Measurements from ENCODE around the gene NTRK3. TPM values are rescaled to one million over a fixed set of nuclear protein-coding genes. Genes with fewer than 3 reads are reported as not detected.

NTRK3 gene
- total RNA-seq, 1 experiment from 2014 or later: not detected

DNA sequence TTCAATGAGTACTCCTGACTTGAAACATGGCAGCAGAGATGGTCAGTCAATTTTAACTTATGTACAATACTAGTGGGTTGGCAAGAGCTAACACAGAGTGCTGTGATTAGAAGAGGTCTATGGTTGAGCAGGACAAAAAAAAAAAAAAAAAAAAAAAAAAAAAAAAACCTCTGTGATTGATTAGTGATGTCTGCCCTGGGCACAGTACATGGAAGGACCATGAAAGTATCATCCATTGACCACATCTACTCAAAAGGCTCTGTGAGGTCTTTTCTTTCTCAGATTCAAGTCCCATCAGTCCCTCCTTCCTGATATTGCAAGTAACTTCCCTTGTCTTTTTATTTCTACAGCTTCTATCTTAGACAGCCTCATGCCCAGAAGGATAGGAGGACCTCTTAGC, 59.6 kb downstream of the NTRK3 start:
- Histone ChIP-seq H3K36me3 (ENCODE audit: low read depth) (no peaks in the 10 kb centered on the region), H4K20me1 (ENCODE audit: insufficient read depth) (no peaks in the 10 kb centered on the region), H3K9me2 (ENCODE audit: insufficient read depth) (no peaks in the 10 kb centered on the region), H3K4me3 (no peak overlapping the region), H3K4me1 (replicated peaks; ENCODE audit: insufficient read depth) (no peaks in the 10 kb centered on the region), H3K79me2 (ENCODE audit: low read depth) (no peaks in the 10 kb centered on the region), H3K27ac (no peak overlapping the region), H3K9me3 (ENCODE audit: insufficient read depth, low read depth) (no peaks in the 10 kb centered on the region), H3K4me2 (no peak overlapping the region), H3F3A (ENCODE audit: insufficient read depth, low read depth) (no peaks in the 10 kb centered on the region), H3K27me3 (ENCODE audit: insufficient read depth, low read depth) (no peaks in the 10 kb centered on the region), H2AFZ (no peak overlapping the region)
- no TSS peak for BruUV-seq (replicated peaks)
- TF ChIP-seq, protein P1, sequence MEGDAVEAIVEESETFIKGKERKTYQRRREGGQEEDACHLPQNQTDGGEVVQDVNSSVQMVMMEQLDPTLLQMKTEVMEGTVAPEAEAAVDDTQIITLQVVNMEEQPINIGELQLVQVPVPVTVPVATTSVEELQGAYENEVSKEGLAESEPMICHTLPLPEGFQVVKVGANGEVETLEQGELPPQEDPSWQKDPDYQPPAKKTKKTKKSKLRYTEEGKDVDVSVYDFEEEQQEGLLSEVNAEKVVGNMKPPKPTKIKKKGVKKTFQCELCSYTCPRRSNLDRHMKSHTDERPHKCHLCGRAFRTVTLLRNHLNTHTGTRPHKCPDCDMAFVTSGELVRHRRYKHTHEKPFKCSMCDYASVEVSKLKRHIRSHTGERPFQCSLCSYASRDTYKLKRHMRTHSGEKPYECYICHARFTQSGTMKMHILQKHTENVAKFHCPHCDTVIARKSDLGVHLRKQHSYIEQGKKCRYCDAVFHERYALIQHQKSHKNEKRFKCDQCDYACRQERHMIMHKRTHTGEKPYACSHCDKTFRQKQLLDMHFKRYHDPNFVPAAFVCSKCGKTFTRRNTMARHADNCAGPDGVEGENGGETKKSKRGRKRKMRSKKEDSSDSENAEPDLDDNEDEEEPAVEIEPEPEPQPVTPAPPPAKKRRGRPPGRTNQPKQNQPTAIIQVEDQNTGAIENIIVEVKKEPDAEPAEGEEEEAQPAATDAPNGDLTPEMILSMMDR (conservative IDR thresholded peaks at IDR 0.05): no peak
- TF ChIP-seq EZH2 (IDR thresholded peaks at IDR 0.05; ENCODE audit: low read depth): no peak
- intact Hi-C loops (cut with micrococcal nuclease; ENCODE audit: unreplicated experiment): no loop called here
- no peak for DNase-seq
- POLR2A ChIA-PET (ENCODE audit: unreplicated experiment): no interaction called here
- CTCF ChIA-PET: no interaction called here

DNA sequence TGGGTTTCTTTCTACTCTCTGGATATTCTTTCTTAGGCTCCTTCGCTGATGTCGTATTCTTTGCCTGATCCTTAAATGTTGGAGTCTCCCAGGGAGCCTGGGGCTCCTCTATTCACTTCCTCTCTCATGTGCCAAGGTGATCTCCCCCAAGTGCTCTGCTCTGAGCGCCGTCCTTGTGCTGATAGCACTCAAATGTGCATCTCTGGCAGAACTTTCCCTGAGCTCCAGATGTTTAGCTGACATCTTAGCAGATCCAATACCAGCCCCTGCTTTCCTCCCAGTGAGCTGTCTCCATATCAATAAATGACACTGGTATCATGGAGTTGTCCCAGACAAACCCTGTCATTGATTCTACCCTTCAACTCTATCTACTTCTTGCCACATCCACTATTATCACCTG, 62.4 kb downstream of the NTRK3 start:
- no peak overlapping the region for H3K27ac ChIP-seq
- H2AFZ ChIP-seq: no peak overlapping the region
- no peaks in the 10 kb centered on the region for H3K36me3 ChIP-seq (ENCODE audit: low read depth)
- no TSS peak for BruUV-seq (replicated peaks)
- TF ChIP-seq, protein P1 (conservative IDR thresholded peaks at IDR 0.05): no peak
- no peak for TF ChIP-seq EZH2 (IDR thresholded peaks at IDR 0.05; ENCODE audit: low read depth)
- no peaks in the 10 kb centered on the region for H4K20me1 ChIP-seq (ENCODE audit: insufficient read depth)
- H3K4me1 ChIP-seq (replicated peaks; ENCODE audit: insufficient read depth): no peaks in the 10 kb centered on the region
- ChIA-PET CTCF (no interaction called here), POLR2A (ENCODE audit: unreplicated experiment) (no interaction called here)
- H3K9me3 ChIP-seq (ENCODE audit: insufficient read depth, low read depth): no peaks in the 10 kb centered on the region
- intact Hi-C loops (cut with micrococcal nuclease; ENCODE audit: unreplicated experiment): no loop called here
- no peaks in the 10 kb centered on the region for H3K9me2 ChIP-seq (ENCODE audit: insufficient read depth)
- no peak overlapping the region for H3K4me3 ChIP-seq
- no peak for DNase-seq
- H3K79me2 ChIP-seq (ENCODE audit: low read depth): no peaks in the 10 kb centered on the region
- H3F3A ChIP-seq (ENCODE audit: insufficient read depth, low read depth): no peaks in the 10 kb centered on the region
- H3K27me3 ChIP-seq (ENCODE audit: insufficient read depth, low read depth): no peaks in the 10 kb centered on the region
- no peak overlapping the region for H3K4me2 ChIP-seq

DNA sequence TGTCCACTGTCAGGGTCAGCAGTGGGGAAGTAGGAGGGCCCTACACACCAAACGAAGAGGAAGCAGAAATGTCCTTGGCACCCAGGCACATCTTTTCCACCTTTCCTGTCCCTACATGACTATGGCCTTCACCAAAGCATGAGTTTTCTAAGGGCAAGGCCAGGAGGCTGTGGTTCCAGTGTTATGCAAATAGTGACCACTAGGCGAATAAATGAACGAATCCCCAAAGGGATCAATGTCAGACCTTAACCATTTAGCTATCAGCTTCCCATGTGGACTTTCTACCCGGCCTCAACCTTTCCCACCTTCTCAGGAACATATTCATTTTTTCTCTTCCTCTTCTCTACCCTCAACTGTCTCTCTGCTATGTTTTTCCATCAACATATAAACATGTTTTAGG, 63.1 kb downstream of the NTRK3 start:
- Histone ChIP-seq H3K4me3 (no peak overlapping the region), H3F3A (ENCODE audit: insufficient read depth, low read depth) (no peaks in the 10 kb centered on the region), H3K36me3 (ENCODE audit: low read depth) (no peaks in the 10 kb centered on the region), H3K4me1 (replicated peaks; ENCODE audit: insufficient read depth) (no peaks in the 10 kb centered on the region), H3K9me2 (ENCODE audit: insufficient read depth) (no peaks in the 10 kb centered on the region), H3K27ac (no peak overlapping the region), H3K27me3 (ENCODE audit: insufficient read depth, low read depth) (no peaks in the 10 kb centered on the region), H3K4me2 (no peak overlapping the region), H2AFZ (no peak overlapping the region), H3K79me2 (ENCODE audit: low read depth) (no peaks in the 10 kb centered on the region), H4K20me1 (ENCODE audit: insufficient read depth) (no peaks in the 10 kb centered on the region), H3K9me3 (ENCODE audit: insufficient read depth, low read depth) (no peaks in the 10 kb centered on the region)
- intact Hi-C loops (cut with micrococcal nuclease; ENCODE audit: unreplicated experiment): no loop called here
- ChIA-PET POLR2A (ENCODE audit: unreplicated experiment) (no interaction called here), CTCF (no interaction called here)
- no peak for DNase-seq
- no peak for TF ChIP-seq EZH2 (IDR thresholded peaks at IDR 0.05; ENCODE audit: low read depth)
- TF ChIP-seq, protein P1 (conservative IDR thresholded peaks at IDR 0.05): peak; percentile 34; the same call in 1 of the 2 replicates
- no TSS peak for BruUV-seq (replicated peaks)

Data from PC-9 (cell line).